ENCODE results near the gene HMX2.
A peak's percentile ranks its signal among the peaks of the same experiment; 100 is the strongest.

HMX2 gene

GRCh38 chr10:123141791-123142700 is 5.9 kb upstream of the HMX2 start:
- Histone ChIP-seq H3K14ac (ENCODE audit: low read length) (no peak overlapping the region), H2BK5ac (ENCODE audit: low read length) (no peak overlapping the region), H3K9ac (ENCODE audit: low read depth, low read length, poor library complexity) (no peak overlapping the region), H3K36me3 (replicated peaks in 1 of 2; ENCODE audit: control insufficient read depth in 2 of 2, insufficient read depth in 2 of 2, low read length in 2 of 2) (no peaks in the 10 kb centered on the region), H3K4me2 (ENCODE audit: insufficient read depth, low read length, poor library complexity, severe bottlenecking) (no peak overlapping the region), H3K27me3 (ENCODE audit: control insufficient read depth in 3 of 3, insufficient read depth in 3 of 3, low read depth in 1 of 3, low read length in 3 of 3) (peaks cover 66 to 100% (median 98%) of the 10 kb centered on the region in 3 experiments), H2BK120ac (ENCODE audit: low read depth, low read length) (no peak overlapping the region), H3K9me3 (replicated peaks in 1 of 2; ENCODE audit: control insufficient read depth in 2 of 2, insufficient read depth in 1 of 2, low read depth in 1 of 2, low read length in 2 of 2) (peaks cover 0 to 2% of the 10 kb centered on the region in 2 donors), H3K23ac (ENCODE audit: low read depth, low read length, poor library complexity) (no peak overlapping the region), H3K4me1 (ENCODE audit: control insufficient read depth in 2 of 2, insufficient read depth in 1 of 2, low read depth in 1 of 2, low read length in 2 of 2) (peaks cover 6 to 12% of the 10 kb centered on the region in 2 donors), H3K18ac (ENCODE audit: low read length) (peak overlapping the region; percentile 53), H3K27ac (replicated peaks; ENCODE audit: low read length) (no peak overlapping the region), H2BK15ac (ENCODE audit: low read length) (peak overlapping the region; percentile 22), H2AK5ac (ENCODE audit: low read depth, low read length) (peak overlapping the region; percentile 29), H2BK12ac (ENCODE audit: low read length) (no peak overlapping the region), H3K4me3 (ENCODE audit: low read length in 2 of 2) (no peak overlapping the region), H3K79me1 (ENCODE audit: low read depth, low read length) (peaks cover 2% of the 10 kb centered on the region), H2AFZ (ENCODE audit: low read length) (peak overlapping the region; percentile 79), H3K4ac (ENCODE audit: low read length) (no peak overlapping the region), H4K8ac (ENCODE audit: low read depth, low read length) (no peak overlapping the region), H4K91ac (ENCODE audit: low read depth, low read length, poor library complexity) (no peak overlapping the region)
- DNase-seq (ENCODE audit: low spot score), result no peak
- no CpG with 5 or more reads among the region's 38 CpGs for WGBS, 2 donors (ENCODE audit: extremely low coverage in 2 of 2, insufficient read length in 2 of 2, insufficient replicate concordance in 1 of 2)

DNA sequence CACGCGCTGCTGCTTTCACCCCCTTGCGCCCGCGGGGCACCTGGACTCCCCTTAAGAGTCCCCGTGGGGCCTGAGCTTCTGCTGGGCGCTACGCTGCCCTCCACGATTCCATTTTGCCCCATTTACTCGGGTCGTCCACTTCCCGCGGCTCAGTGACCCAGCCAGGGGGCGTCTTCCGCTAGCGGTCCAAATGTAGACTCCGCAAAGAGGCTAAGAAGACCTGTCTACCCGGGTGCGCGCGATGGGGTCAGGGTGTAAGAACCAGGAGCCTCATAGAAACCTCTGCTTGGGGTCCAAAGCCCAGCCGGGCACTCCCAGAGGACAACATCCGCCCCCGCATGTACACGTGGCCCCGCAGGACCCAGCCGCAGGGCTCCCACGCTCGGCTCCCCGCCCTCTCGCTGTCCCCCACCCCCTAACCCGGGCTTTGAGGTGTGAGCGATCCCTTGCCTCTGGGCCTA is 5.2 kb upstream of the HMX2 start:
- WGBS, 2 donors (ENCODE audit: extremely low coverage in 2 of 2, insufficient read length in 2 of 2, insufficient replicate concordance in 1 of 2), result no CpG with 5 or more reads among the region's 33 CpGs

DNA sequence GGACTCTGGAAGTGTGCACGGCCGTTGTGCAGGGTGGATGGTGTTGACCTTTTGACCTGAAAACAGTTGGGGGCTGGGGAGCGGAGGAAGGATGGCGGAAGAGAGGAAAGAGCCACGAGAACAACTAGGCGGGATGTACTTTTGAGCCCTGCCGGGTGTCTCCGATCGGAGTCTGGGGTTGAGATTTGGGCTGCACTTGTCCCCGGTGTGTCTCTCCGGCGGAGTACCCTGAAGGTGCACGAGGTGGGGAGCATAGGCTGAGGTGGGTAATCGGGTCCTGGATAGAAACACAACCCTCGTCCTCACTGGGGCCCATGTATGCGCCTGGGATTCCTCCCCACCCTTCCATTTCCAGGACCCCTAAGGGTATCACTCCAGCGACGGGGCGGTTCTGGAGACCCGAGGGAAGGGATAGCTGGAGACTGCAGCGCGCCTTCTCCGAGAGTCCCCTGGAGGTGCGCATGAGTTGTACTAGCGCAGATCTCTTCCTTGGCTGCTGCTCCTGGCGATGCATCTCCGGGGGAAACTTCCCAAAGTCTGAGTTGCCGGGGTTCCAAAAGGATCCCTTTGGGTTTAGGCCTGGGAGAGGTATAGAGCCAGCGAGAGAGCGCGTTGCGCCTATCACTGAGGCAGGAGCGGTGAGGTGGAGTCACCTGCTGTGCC is 4.6 kb upstream of the HMX2 start:
- no peak overlapping the region for H3K18ac ChIP-seq (ENCODE audit: low read length)
- WGBS, 2 donors (ENCODE audit: extremely low coverage in 2 of 2, insufficient read length in 2 of 2, insufficient replicate concordance in 1 of 2), result no CpG with 5 or more reads among the region's 33 CpGs
- no peak overlapping the region for H2AFZ ChIP-seq (ENCODE audit: low read length)
- H3K36me3 ChIP-seq (replicated peaks in 1 of 2; ENCODE audit: control insufficient read depth in 2 of 2, insufficient read depth in 2 of 2, low read length in 2 of 2), result no peaks in the 10 kb centered on the region
- H3K23ac ChIP-seq (ENCODE audit: low read depth, low read length, poor library complexity), result no peak overlapping the region
- H3K27ac ChIP-seq (replicated peaks; ENCODE audit: low read length), result no peak overlapping the region
- H3K4ac ChIP-seq (ENCODE audit: low read length), result no peak overlapping the region
- no peak overlapping the region for H3K4me2 ChIP-seq (ENCODE audit: insufficient read depth, low read length, poor library complexity, severe bottlenecking)
- DNase-seq (ENCODE audit: low spot score), result peak; percentile 18
- no peak overlapping the region for H2BK12ac ChIP-seq (ENCODE audit: low read length)
- no peak overlapping the region for H2BK120ac ChIP-seq (ENCODE audit: low read depth, low read length)
- H4K8ac ChIP-seq (ENCODE audit: low read depth, low read length), result no peak overlapping the region
- H4K91ac ChIP-seq (ENCODE audit: low read depth, low read length, poor library complexity), result no peak overlapping the region
- no peak overlapping the region for H2AK5ac ChIP-seq (ENCODE audit: low read depth, low read length)
- H3K4me1 ChIP-seq (ENCODE audit: control insufficient read depth in 2 of 2, insufficient read depth in 1 of 2, low read depth in 1 of 2, low read length in 2 of 2), result peaks cover 6 to 12% of the 10 kb centered on the region in 2 donors
- H3K79me1 ChIP-seq (ENCODE audit: low read depth, low read length), result peaks cover 2% of the 10 kb centered on the region
- no peak overlapping the region for H3K9ac ChIP-seq (ENCODE audit: low read depth, low read length, poor library complexity)
- H3K4me3 ChIP-seq (ENCODE audit: low read length in 2 of 2), result no peak overlapping the region
- H2BK5ac ChIP-seq (ENCODE audit: low read length), result no peak overlapping the region
- H3K9me3 ChIP-seq (replicated peaks in 1 of 2; ENCODE audit: control insufficient read depth in 2 of 2, insufficient read depth in 1 of 2, low read depth in 1 of 2, low read length in 2 of 2), result peaks cover 0 to 4% of the 10 kb centered on the region in 2 donors
- H3K27me3 ChIP-seq (ENCODE audit: control insufficient read depth in 3 of 3, insufficient read depth in 3 of 3, low read depth in 1 of 3, low read length in 3 of 3), result peaks cover 61 to 100% (median 98%) of the 10 kb centered on the region in 3 experiments
- no peak overlapping the region for H3K14ac ChIP-seq (ENCODE audit: low read length)
- H2BK15ac ChIP-seq (ENCODE audit: low read length), result no peak overlapping the region

More for the DNA sequence above, 5.2 kb upstream of the HMX2 start:
- no peak overlapping the region for H4K8ac ChIP-seq (ENCODE audit: low read depth, low read length)
- no peak overlapping the region for H3K4me2 ChIP-seq (ENCODE audit: insufficient read depth, low read length, poor library complexity, severe bottlenecking)
- H3K79me1 ChIP-seq (ENCODE audit: low read depth, low read length), result peaks cover 2% of the 10 kb centered on the region
- no peak overlapping the region for H3K23ac ChIP-seq (ENCODE audit: low read depth, low read length, poor library complexity)
- no peak for DNase-seq (ENCODE audit: low spot score)
- no peak overlapping the region for H4K91ac ChIP-seq (ENCODE audit: low read depth, low read length, poor library complexity)
- H3K9ac ChIP-seq (ENCODE audit: low read depth, low read length, poor library complexity), result no peak overlapping the region
- H3K9me3 ChIP-seq (replicated peaks in 1 of 2; ENCODE audit: control insufficient read depth in 2 of 2, insufficient read depth in 1 of 2, low read depth in 1 of 2, low read length in 2 of 2), result peaks cover 0 to 4% of the 10 kb centered on the region in 2 donors
- no peak overlapping the region for H2BK5ac ChIP-seq (ENCODE audit: low read length)
- no peak overlapping the region for H2BK120ac ChIP-seq (ENCODE audit: low read depth, low read length)
- no peak overlapping the region for H3K27ac ChIP-seq (replicated peaks; ENCODE audit: low read length)
- H3K4me3 ChIP-seq (ENCODE audit: low read length in 2 of 2), result no peak overlapping the region
- H3K4me1 ChIP-seq (ENCODE audit: control insufficient read depth in 2 of 2, insufficient read depth in 1 of 2, low read depth in 1 of 2, low read length in 2 of 2), result peaks cover 6 to 12% of the 10 kb centered on the region in 2 donors
- no peak overlapping the region for H3K4ac ChIP-seq (ENCODE audit: low read length)
- no peak overlapping the region for H3K14ac ChIP-seq (ENCODE audit: low read length)
- H2BK12ac ChIP-seq (ENCODE audit: low read length), result no peak overlapping the region
- no peaks in the 10 kb centered on the region for H3K36me3 ChIP-seq (replicated peaks in 1 of 2; ENCODE audit: control insufficient read depth in 2 of 2, insufficient read depth in 2 of 2, low read length in 2 of 2)
- H2BK15ac ChIP-seq (ENCODE audit: low read length), result peak overlapping the region; percentile 22
- peak overlapping the region; percentile 29 for H2AK5ac ChIP-seq (ENCODE audit: low read depth, low read length)
- peak overlapping the region; percentile 53 for H3K18ac ChIP-seq (ENCODE audit: low read length)
- H3K27me3 ChIP-seq (ENCODE audit: control insufficient read depth in 3 of 3, insufficient read depth in 3 of 3, low read depth in 1 of 3, low read length in 3 of 3), result peaks cover 66 to 100% (median 98%) of the 10 kb centered on the region in 3 experiments
- H2AFZ ChIP-seq (ENCODE audit: low read length), result peak overlapping the region; percentile 79

- H3K18ac ChIP-seq (ENCODE audit: low read length), result no peak overlapping the region
- H2AFZ ChIP-seq (ENCODE audit: low read length), result no peak overlapping the region
- DNase-seq (ENCODE audit: low spot score), result no peak
- H3K79me1 ChIP-seq (ENCODE audit: low read depth, low read length), result peaks cover 2% of the 10 kb centered on the region
- no peak overlapping the region for H2BK15ac ChIP-seq (ENCODE audit: low read length)
- H3K14ac ChIP-seq (ENCODE audit: low read length), result no peak overlapping the region
- H3K9ac ChIP-seq (ENCODE audit: low read depth, low read length, poor library complexity), result no peak overlapping the region
- no peak overlapping the region for H2BK5ac ChIP-seq (ENCODE audit: low read length)
- H3K4ac ChIP-seq (ENCODE audit: low read length), result no peak overlapping the region
- H3K36me3 ChIP-seq (replicated peaks in 1 of 2; ENCODE audit: control insufficient read depth in 2 of 2, insufficient read depth in 2 of 2, low read length in 2 of 2), result no peaks in the 10 kb centered on the region
- H3K27ac ChIP-seq (replicated peaks; ENCODE audit: low read length), result no peak overlapping the region
- H3K4me1 ChIP-seq (ENCODE audit: control insufficient read depth in 2 of 2, insufficient read depth in 1 of 2, low read depth in 1 of 2, low read length in 2 of 2), result peaks cover 6 to 14% of the 10 kb centered on the region in 2 donors
- peaks cover 0 to 4% of the 10 kb centered on the region in 2 donors for H3K9me3 ChIP-seq (replicated peaks in 1 of 2; ENCODE audit: control insufficient read depth in 2 of 2, insufficient read depth in 1 of 2, low read depth in 1 of 2, low read length in 2 of 2)
- H3K4me3 ChIP-seq (ENCODE audit: low read length in 2 of 2), result no peak overlapping the region
- H2BK120ac ChIP-seq (ENCODE audit: low read depth, low read length), result no peak overlapping the region
- no peak overlapping the region for H4K91ac ChIP-seq (ENCODE audit: low read depth, low read length, poor library complexity)
- no peak overlapping the region for H3K4me2 ChIP-seq (ENCODE audit: insufficient read depth, low read length, poor library complexity, severe bottlenecking)
- H4K8ac ChIP-seq (ENCODE audit: low read depth, low read length), result no peak overlapping the region
- peaks cover 66 to 100% (median 100%) of the 10 kb centered on the region in 3 experiments for H3K27me3 ChIP-seq (ENCODE audit: control insufficient read depth in 3 of 3, insufficient read depth in 3 of 3, low read depth in 1 of 3, low read length in 3 of 3)
- no peak overlapping the region for H3K23ac ChIP-seq (ENCODE audit: low read depth, low read length, poor library complexity)
- no peak overlapping the region for H2BK12ac ChIP-seq (ENCODE audit: low read length)
- H2AK5ac ChIP-seq (ENCODE audit: low read depth, low read length), result no peak overlapping the region
- WGBS, 2 donors (ENCODE audit: extremely low coverage in 2 of 2, insufficient read length in 2 of 2, insufficient replicate concordance in 1 of 2), result no CpG with 5 or more reads among the region's 10 CpGs
Measured at GRCh38 chr10:123143825-123144168, 4.1 kb upstream of the HMX2 start.
